ENCODE data around the gene CA5A.

CA5A gene

GRCh38 chr16:87963400-87963799, 27.1 kb upstream of the CA5A start:
- no peak for DNase-seq (ENCODE audit: low read depth, low spot score)

GRCh38 chr16:87961623-87962022, 25.3 kb upstream of the CA5A start:
- no peak for DNase-seq (ENCODE audit: low read depth, low spot score)

DNA sequence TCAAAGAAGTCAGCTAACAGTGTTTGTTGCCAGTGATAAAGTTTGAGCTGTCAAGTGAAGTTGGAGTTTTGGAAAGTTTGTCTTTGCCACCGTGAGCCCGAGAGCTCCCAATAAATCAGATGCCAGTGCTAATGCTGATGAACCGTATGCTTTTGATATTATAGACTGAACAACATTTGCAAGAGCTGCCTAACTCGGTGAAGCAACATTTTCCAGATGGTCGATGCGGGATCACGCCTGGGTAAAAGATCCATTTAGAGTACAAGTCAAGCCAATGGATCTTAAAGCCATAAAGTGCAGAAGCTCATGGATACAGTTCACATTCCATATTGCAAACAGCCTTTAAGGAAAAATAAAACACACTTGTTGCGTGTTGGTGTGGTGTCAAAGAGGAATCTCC, 24.5 kb upstream of the CA5A start:
- DNase-seq (ENCODE audit: low read depth, low spot score): no peak

DNA sequence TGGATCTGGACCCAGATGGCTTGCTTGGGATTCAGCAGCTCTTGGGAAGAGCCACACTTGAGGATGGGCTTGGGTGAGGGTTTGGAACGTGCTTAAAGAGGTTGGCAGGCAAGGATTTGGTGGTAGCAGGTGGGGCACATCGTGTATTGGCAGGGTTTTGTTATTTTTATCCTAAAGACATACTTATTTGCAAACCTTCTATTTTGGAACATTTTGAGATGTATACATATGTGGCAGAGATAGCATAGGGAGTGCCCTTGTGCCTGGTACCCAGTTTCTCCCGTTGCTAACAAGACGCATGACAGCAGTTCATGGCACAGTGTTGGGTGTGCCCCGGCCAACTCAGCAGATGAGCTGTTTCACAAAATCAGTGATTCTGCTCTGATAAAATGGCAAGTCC, 24.0 kb upstream of the CA5A start:
- DNase-seq (ENCODE audit: low read depth, low spot score): no peak

DNA sequence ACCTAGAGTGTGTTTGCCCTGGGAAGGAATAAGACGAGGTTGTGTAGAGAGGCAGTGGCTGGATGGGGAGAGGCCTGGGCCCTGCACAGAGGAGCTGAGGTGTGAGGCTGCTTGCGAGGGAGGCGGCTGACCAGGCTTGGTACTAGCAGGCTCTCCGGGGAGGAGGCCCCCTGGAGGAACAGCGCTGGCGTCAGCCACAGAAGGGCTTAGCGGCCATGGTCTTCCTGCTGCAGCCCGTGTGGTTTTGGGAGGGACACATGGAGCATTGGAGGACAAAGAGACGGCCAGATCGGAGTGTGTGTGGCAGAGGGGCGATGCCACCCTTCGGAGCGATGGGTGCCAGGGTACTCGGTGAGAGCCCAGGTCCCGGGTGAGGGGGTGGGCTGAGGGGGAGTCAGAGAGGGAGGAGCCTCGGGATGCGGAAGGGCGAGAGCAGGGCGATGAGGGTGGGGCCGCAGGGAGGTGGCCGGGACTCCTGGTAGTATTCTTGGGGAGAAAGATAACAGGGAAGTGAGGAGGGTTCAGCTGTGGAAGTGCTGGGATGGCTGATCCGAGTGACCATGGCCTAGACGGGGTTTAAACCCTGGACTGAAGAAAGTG, 23.2 kb upstream of the CA5A start:
- DNase-seq (ENCODE audit: low read depth, low spot score): no peak

GRCh38 chr16:87958632-87959031, 22.3 kb upstream of the CA5A start:
- no peak for DNase-seq (ENCODE audit: low read depth, low spot score)

DNA sequence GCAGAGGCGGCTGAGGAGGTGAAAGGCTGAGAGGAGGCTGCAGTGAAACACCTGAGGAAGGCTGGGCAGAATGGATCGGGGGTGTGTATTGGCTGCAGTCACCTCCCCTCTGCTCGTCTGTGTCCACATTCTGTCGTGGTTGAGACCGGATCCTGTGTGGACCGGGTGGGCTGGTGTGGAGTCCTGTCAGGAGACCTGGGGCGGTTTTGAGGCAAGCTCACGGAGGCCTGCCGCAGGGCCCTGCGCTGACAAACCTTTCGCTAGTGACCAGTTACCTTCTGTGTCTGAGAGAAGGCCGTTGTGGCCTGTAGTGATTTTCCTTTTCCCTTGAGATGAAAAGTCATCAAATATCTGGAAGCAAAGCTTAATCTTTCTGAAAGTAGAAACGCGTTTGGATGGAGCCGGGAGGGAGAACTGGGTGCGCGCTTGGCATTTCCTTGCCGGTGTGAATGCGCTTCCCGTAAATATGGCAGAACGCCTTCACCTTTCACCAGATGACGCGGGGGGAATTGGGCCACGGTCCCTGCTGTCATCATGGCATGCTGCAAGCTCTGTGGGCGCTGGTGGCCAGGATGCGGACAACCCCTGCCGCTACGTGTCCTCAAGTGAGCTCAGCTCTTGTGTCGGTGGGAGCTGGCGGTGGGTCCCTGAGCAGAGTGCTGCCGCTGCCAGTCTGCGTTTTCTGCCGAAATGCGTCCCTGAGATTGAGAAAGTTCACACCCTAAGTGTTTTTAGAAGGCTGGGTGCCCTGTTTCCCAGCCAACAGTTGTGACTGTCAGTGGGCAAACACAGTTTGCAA, 21.2 kb upstream of the CA5A start:
- DNase-seq (ENCODE audit: low read depth, low spot score): no peak

DNA sequence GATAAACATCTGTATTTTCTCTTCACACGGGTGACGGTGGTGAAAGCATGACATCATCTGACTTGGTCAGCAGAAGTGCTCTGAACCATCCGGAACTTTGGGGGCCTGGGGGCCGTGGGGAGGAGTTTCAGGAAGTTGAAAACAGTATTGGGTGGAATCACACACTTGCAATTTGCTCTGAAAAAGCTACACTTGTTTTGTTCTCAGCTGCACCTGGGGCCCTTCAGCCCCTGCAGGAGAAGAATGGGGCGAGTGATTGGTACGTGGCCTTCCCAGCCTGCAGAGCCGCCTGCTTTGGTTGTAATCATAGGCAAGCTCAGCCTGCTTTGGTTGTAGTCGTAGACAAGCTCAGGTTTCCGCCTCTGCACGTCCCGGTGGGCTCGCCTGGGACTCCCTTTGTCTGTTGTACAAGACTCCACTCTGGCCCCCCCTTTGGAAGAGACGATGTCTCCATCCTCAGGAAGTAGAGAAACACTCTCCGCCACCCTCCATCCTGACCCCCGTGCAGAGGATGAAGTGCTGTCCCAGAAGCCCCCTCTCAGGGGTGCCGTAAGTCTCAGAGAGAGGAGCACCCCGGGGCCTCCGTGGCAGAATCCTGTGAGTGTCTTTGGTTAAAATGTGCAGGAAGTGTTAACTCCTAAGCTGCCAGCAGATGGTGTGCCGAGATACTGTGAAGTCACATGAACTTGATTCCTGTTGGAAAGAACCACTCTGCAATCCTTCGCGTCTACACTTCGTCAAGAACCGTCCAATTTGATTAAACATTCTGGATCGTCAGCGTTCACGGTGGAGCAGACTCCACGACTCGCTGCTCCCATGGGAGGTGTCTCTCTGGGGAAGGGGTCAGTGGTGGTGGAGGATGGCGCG, 20.3 kb upstream of the CA5A start:
- no peak for DNase-seq (ENCODE audit: low read depth, low spot score)

GRCh38 chr16:87956098-87956364, 19.7 kb upstream of the CA5A start:
- no peak for DNase-seq (ENCODE audit: low read depth, low spot score)

GRCh38 chr16:87955302-87956097, 19.2 kb upstream of the CA5A start:
- no peak for DNase-seq (ENCODE audit: low read depth, low spot score)

GRCh38 chr16:87954826-87955225, 18.5 kb upstream of the CA5A start:
- no peak for DNase-seq (ENCODE audit: low read depth, low spot score)

DNA sequence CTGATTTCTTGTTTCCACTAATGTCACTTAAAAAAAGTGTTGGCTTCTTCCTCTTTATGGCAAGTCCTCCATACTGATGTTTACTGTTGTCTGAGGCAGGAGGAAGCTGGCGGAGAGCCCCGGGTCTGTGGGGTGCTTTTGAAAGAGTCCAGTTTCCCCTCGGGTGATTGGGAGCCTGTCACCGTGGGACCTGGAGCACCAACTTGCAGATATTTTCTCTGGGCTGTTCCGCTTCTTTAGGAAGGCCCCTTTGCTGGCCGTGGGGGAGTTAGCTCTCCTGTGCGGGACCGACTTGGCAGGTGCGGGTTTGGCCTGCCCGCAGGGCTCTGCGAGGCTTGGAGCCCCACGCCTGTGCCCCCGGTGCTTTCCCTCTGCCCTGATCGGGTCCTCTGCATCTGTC, 18.0 kb upstream of the CA5A start:
- no peak for DNase-seq (ENCODE audit: low read depth, low spot score)

DNA sequence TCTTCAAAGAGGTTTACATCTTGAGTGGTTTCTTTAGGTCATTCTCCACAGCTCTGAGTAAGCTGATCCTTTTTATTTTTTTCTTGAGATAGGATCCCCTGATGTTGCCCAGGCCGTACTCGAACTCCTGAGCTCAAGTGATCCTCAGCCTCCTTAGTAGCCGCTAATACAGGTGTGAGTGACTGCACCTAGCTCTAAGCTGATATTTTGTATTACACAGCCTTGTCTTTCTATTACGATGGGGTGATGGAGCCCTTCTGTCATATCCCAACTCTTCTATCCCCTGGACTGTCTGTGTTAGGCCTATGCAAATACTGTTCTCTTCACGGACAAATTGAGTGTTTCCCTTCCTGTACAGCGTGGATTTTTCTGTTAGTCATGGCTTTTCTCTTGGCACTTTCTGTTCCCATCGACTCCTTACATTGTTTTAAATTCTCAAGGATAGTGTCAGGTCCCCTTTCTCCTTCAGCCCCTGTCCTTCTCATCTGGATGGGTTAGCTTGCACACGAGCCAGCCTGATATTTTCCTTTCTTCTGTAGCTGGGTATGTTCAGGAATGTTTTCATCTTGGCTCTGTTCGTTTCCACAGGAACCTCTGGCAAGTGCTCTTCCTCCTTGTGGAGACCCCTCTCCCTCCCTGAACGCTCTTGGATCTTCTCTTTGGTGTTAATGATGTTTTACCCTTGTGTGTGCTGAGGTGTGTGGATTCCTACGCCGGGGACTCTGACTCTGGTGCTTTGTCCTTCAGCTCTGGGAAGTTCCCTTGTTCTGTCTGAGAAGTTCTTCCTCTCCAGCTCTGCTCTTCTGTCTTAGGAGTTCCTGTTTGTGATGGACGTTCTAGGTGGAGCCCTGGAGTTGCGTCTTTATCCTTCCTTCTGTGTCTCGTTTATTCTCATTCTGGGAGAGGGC, 17.2 kb upstream of the CA5A start:
- DNase-seq (ENCODE audit: low read depth, low spot score): no peak

DNA sequence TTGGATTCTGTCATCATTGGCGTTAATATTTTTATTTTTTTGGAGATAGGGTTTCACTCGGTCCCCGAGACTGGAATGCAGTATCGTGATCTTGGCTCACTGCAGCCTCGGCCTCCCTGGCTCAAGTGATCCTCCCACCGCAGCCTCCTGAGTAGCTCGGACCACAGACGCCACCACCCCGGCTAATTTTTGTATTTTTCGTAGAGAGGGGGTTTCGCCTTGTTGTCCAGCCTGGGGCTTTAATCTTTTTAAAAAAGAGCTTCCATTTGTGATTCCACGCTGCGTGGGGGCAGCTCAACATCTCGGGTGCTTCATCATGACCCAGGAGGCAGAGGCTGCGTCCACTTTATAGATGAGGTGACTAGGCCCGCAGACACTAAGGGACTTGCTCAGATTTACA, 16.4 kb upstream of the CA5A start:
- DNase-seq (ENCODE audit: low read depth, low spot score): no peak

DNA sequence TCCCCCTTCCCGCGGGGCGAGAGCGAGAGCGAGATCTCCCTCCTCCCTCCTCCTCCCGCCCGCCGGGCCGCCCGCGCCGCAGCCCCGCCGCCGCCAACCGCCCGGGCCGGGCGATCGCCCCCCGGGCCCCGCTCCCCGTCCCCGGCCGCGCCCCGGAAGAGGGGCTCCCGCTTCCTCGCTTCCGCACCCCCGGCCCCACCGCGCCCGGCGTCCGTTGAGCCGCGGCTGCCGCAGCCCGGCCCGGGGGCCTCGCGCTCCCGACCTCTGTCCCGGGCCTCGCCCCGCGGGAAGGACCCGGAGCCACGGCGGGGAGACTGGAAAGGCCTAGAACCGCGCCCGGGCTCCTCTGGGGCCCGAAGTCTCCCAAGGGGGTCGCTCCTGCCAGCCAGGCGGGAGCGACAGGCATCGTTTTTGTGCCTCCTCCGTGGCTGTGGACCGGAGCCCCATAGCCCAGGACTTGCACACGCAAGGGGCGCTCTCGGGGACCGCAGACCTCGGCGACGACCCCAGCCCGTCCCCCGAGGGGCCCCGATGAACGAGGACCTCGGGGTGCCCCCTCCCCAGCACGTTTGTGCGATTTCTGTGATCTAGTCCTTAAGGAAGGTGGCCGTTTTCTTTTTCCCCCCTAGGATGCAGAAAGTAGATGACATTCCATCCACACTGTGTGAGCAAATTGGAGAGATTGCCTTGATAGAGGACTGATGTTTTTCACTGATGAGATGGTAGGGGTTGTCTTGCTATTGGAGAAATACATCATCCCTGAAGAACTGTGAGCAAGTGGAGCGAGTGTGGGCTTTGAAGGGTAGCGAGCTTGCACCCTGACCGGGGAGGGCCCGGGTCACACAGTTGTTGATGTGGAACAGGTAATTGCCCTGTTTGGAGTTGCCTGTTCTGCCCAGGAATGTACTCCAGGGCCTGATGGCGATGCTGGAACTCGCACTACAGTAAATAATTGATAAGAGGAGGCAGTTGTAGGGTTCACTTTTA, 15.5 kb upstream of the CA5A start:
- no peak for DNase-seq (ENCODE audit: low read depth, low spot score)

DNA sequence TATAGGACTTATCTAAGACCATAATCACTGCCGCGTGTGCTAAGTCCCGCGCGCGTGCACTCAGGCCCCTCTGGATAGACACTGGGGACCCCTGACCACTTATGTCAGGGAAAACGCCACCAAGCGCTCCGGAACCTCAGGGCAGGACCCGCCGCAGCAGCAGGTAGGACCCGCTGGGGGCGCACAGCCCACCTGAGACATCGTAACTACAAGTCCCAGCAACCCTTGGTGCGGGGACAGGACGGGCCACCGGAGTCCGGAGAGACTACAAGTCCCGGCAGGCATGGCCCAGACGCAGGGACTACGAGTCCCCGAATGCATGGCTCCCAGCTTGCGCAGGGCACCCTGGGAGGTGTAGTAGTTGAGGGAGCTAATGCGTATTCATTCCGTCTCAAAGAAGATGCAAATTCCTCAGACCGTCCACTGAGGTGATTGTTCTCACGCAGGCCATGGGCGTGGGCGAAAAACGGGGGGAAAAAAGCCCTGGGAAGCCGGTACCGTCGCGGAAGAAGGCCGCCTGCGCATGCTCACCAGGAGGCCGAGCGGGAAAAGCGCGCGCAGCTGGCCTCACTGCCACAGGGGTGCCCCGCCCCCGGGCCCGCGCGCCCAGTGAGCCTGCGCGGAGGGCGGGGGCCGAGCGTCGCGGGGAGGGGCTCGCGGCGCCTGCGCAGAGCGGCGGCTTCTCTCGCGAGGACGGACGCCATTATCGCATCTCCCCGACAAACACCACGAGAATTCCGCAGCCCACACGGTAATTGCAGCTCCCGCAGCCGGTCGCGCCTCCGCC, 14.6 kb upstream of the CA5A start, which contains the start of gene BANP:
TSS of gene BANP (plus strand) at position 670 of the 787 bp plus-strand sequence. CDS start 23,682 bp downstream, outside the sequence.
- peak; percentile 99 for DNase-seq (ENCODE audit: low read depth, low spot score)

DNA sequence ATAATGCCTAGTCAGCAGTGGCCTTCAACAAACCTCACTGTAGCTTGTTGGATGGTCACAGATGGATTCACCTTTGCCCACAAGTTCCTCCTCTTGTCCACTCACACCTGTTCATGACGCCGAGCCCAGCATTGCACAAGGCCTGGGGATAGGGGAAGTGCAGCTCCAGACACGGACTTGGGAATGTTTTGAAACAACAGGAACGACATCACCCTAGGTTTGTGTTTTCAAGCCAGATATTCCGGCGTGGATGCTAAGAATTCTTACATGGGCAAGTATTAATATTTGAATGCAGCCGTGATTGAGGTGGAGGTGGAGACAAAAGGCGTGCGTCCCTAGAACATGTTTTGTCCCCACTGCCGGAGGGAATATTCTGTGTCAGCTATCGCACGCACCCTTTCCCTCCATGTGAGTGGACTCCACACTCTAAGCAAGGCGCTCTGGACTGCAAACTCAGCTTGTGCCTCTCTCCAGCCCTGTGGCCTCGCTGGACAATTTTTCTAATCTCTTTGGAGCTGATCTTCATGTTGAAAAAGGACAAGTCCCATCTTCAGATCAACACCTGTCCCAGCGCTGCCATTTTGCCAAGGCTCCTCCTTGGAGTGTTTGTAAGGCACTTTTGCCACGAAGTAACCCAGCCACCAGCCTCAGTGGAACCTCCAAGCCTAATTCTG, 12.9 kb upstream of the CA5A start:
- no peak for DNase-seq (ENCODE audit: low read depth, low spot score)

GRCh38 chr16:87948735-87949070, 12.4 kb upstream of the CA5A start:
- DNase-seq (ENCODE audit: low read depth, low spot score): no peak

All from iPS DF 19.7 (cell line).